ENCODE results near the gene PORCN. TPM values are rescaled to one million over a fixed set of nuclear protein-coding genes. Genes with fewer than 3 reads are reported as not detected.

The PORCN gene
- total and polyA plus RNA-seq, 11 donors = 9.6 to 37.3 (median 17.3) TPM

- H3K36me3 ChIP-seq = no peaks in the 10 kb centered on the region
- no peaks in the 10 kb centered on the region for H3K9me3 ChIP-seq
- no peak overlapping the region for H3K4me3 ChIP-seq
- intact Hi-C loops (cut with DNase I) = loop anchor here in 2 of 10 donors (10.0 kb wide), 1 partner anchor 412 kb away; no protein-coding TSS in a partner anchor
- ATAC-seq = no peak
- DNase-seq = no peak
- TF ChIP-seq, protein P1, sequence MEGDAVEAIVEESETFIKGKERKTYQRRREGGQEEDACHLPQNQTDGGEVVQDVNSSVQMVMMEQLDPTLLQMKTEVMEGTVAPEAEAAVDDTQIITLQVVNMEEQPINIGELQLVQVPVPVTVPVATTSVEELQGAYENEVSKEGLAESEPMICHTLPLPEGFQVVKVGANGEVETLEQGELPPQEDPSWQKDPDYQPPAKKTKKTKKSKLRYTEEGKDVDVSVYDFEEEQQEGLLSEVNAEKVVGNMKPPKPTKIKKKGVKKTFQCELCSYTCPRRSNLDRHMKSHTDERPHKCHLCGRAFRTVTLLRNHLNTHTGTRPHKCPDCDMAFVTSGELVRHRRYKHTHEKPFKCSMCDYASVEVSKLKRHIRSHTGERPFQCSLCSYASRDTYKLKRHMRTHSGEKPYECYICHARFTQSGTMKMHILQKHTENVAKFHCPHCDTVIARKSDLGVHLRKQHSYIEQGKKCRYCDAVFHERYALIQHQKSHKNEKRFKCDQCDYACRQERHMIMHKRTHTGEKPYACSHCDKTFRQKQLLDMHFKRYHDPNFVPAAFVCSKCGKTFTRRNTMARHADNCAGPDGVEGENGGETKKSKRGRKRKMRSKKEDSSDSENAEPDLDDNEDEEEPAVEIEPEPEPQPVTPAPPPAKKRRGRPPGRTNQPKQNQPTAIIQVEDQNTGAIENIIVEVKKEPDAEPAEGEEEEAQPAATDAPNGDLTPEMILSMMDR (IDR thresholded peaks at IDR 0.05) = no peak
- TF ChIP-seq POLR2A (IDR thresholded peaks at IDR 0.05) = no peak
- 61 to 81% (median 73%) methylated on average over 3 to 4 of the region's 4 CpGs for WGBS, 4 donors
- no peaks in the 10 kb centered on the region for H3K27me3 ChIP-seq
- no peaks in the 10 kb centered on the region for H3K4me1 ChIP-seq
- no peak overlapping the region for H3K27ac ChIP-seq
These were observed 12.1 kb upstream of the PORCN start for GRCh38 chrX:48496660-48497059.

- no peaks in the 10 kb centered on the region for H3K9me3 ChIP-seq
- DNase-seq = no peak
- intact Hi-C loops (cut with DNase I) = loop anchor here in 2 of 10 donors (10.0 kb wide), 1 partner anchor 413 kb away; no protein-coding TSS in a partner anchor
- ATAC-seq = no peak
- H3K4me3 ChIP-seq = no peak overlapping the region
- H3K27me3 ChIP-seq = no peaks in the 10 kb centered on the region
- 53 to 73% (median 62%) methylated on average over 5 of the region's 5 CpGs for WGBS, 4 donors
- no peak overlapping the region for H3K27ac ChIP-seq
- H3K4me1 ChIP-seq = no peaks in the 10 kb centered on the region
- TF ChIP-seq, protein P1 (IDR thresholded peaks at IDR 0.05) = no peak
- TF ChIP-seq POLR2A (IDR thresholded peaks at IDR 0.05) = no peak
- no peaks in the 10 kb centered on the region for H3K36me3 ChIP-seq
These were observed 10.9 kb upstream of the PORCN start for GRCh38 chrX:48497871-48498270.

- ATAC-seq (peak in 1 of 4 donors; percentile 21), DNase-seq (no peak)
- no peaks in the 10 kb centered on the region for H3K9me3 ChIP-seq
- no peaks in the 10 kb centered on the region for H3K4me1 ChIP-seq
- no peaks in the 10 kb centered on the region for H3K27me3 ChIP-seq
- H3K27ac ChIP-seq = no peak overlapping the region
- no peak overlapping the region for H3K4me3 ChIP-seq
- intact Hi-C loops (cut with DNase I) = loop anchor here in 2 of 10 donors (10.0 kb wide), 1 partner anchor 414 kb away; no protein-coding TSS in a partner anchor
- TF ChIP-seq, protein P1 (IDR thresholded peaks at IDR 0.05) = no peak
- no peak for TF ChIP-seq POLR2A (IDR thresholded peaks at IDR 0.05)
- WGBS, 4 donors = 49 to 68% (median 60%) methylated on average over 6 of the region's 6 CpGs
- no peaks in the 10 kb centered on the region for H3K36me3 ChIP-seq
These were observed 10.4 kb upstream of the PORCN start for GRCh38 chrX:48498374-48498809.

DNA sequence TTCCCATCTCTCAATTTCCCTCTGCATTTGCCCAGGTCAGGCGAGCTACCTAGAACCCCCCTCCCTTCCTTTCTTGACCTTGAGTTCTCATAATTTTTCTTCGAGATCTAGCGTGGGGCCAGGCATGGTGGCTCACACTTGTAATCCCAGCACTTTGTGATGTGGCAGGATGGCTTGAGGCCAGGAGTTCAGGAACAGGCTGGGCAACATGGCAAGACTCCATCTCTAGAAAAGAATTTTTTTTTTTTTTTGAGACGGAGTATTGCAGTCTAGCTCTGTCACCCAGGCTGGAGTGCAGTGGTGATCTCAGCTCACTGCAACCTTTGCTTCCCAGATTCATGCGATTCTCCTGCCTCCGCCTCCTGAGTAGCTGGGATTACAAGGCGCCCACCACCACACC, 4.5 kb upstream of the PORCN start:
- TF ChIP-seq, protein P1 (IDR thresholded peaks at IDR 0.05) = no peak
- no peak for TF ChIP-seq POLR2A (IDR thresholded peaks at IDR 0.05)
- no peak for ATAC-seq
- intact Hi-C loops (cut with DNase I) = loop anchor here in 1 of 10 donors (10.0 kb wide), 1 partner anchor 419 kb away; no protein-coding TSS in a partner anchor
- no peaks in the 10 kb centered on the region for H3K9me3 ChIP-seq
- H3K27ac ChIP-seq = no peak overlapping the region
- no peak overlapping the region for H3K4me3 ChIP-seq
- H3K27me3 ChIP-seq = no peaks in the 10 kb centered on the region
- no peaks in the 10 kb centered on the region for H3K36me3 ChIP-seq
- DNase-seq = no peak
- WGBS, 4 donors = 75 to 80% (median 77%) methylated on average over 7 of the region's 7 CpGs
- H3K4me1 ChIP-seq = peaks cover 0 to 4% (median 0%) of the 10 kb centered on the region in 12 donors
